Measurements from ENCODE around the gene UQCRH. TPM values are rescaled to one million over a fixed set of nuclear protein-coding genes. Genes with fewer than 3 reads are reported as not detected.

Gene UQCRH
- total and polyA plus RNA-seq, 2 of the 13 experiments (the other 11 are each of a cell fraction or from before 2014, with no cell fraction given): 548 to 556 TPM

DNA sequence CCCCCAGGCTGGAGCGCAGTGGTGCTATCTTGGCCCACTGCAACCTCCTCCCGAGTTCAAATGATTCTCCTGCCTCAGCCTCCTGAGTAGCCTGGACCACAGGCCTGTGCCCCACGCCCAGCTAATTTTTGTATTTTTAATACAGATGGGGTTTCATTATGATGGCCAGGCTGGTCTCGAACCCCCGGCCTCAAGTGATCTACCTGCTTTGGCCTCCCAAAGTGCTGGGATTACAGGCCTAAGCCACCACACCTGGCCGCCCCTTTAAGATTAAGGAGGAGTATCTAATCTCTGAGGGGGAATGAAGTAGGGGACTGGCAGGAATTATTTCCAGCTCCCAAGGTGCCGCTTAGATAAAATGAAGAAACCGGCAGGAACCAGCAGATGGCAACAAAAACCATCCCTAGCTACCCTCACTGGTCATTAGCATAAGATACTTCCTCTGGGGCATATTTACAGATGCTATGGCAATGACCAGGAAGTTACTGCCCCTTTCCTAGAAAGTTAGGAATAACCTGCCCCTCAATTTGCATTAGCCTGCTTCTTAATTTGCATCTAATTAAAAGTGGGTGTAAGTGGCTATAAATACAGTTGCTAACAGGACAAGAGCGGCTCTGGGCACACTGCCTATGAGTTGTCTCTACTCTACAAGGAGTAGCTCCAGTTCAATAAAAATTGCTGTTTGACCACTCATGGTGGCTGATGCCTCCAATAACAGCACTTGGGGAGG lies 30.0 kb downstream of the UQCRH start:
- peak; percentile 63 for DNase-seq (ENCODE audit: low spot score)
- in situ Hi-C loops (cut with HindIII; ENCODE audit: extremely low pct_ligation_motif_present, low pct_unique_long_range_greater_than_20kb): no loop called here
- TF ChIP-seq MATR3 (CRISPR knock-in tag; IDR thresholded peaks at IDR 0.05): no peak
- no peak for TF ChIP-seq ZNF562 (CRISPR knock-in tag; IDR thresholded peaks at IDR 0.05; ENCODE audit: borderline replicate concordance)
- TF ChIP-seq ZFP82 (CRISPR knock-in tag; IDR thresholded peaks at IDR 0.05; ENCODE audit: borderline replicate concordance): no peak
- TF ChIP-seq BCL6 (CRISPR knock-in tag; IDR thresholded peaks at IDR 0.05): peak; percentile 98
- TF ChIP-seq, protein P1, sequence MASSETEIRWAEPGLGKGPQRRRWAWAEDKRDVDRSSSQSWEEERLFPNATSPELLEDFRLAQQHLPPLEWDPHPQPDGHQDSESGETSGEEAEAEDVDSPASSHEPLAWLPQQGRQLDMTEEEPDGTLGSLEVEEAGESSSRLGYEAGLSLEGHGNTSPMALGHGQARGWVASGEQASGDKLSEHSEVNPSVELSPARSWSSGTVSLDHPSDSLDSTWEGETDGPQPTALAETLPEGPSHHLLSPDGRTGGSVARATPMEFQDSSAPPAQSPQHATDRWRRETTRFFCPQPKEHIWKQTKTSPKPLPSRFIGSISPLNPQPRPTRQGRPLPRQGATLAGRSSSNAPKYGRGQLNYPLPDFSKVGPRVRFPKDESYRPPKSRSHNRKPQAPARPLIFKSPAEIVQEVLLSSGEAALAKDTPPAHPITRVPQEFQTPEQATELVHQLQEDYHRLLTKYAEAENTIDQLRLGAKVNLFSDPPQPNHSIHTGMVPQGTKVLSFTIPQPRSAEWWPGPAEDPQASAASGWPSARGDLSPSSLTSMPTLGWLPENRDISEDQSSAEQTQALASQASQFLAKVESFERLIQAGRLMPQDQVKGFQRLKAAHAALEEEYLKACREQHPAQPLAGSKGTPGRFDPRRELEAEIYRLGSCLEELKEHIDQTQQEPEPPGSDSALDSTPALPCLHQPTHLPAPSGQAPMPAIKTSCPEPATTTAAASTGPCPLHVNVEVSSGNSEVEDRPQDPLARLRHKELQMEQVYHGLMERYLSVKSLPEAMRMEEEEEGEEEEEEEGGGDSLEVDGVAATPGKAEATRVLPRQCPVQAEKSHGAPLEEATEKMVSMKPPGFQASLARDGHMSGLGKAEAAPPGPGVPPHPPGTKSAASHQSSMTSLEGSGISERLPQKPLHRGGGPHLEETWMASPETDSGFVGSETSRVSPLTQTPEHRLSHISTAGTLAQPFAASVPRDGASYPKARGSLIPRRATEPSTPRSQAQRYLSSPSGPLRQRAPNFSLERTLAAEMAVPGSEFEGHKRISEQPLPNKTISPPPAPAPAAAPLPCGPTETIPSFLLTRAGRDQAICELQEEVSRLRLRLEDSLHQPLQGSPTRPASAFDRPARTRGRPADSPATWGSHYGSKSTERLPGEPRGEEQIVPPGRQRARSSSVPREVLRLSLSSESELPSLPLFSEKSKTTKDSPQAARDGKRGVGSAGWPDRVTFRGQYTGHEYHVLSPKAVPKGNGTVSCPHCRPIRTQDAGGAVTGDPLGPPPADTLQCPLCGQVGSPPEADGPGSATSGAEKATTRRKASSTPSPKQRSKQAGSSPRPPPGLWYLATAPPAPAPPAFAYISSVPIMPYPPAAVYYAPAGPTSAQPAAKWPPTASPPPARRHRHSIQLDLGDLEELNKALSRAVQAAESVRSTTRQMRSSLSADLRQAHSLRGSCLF (CRISPR knock-in tag; IDR thresholded peaks at IDR 0.05; ENCODE audit: borderline replicate concordance): no peak
- TF ChIP-seq FOXA3 (CRISPR knock-in tag; IDR thresholded peaks at IDR 0.05): peak; percentile 72
- TF ChIP-seq, protein P2, sequence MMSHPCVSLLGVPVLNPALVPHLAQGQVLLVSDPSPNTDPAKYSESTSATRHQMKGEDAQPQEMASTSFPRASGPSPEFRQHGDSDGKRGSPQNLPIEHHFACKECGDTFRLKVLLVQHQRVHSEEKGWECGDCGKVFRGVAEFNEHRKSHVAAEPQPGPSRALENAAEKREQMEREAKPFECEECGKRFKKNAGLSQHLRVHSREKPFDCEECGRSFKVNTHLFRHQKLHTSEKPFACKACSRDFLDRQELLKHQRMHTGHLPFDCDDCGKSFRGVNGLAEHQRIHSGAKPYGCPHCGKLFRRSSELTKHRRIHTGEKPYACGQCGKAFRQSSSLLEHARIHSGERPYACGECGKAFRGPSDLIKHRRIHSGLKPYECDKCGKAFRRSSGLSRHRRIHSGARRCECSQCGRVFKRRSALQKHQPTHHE (CRISPR knock-in tag; IDR thresholded peaks at IDR 0.05; ENCODE audit: borderline replicate concordance): no peak
- TF ChIP-seq HES4 (CRISPR knock-in tag; IDR thresholded peaks at IDR 0.05; ENCODE audit: borderline replicate concordance): no peak
- no peak for TF ChIP-seq EEA1 (CRISPR knock-in tag; IDR thresholded peaks at IDR 0.05; ENCODE audit: borderline replicate concordance)
- TF ChIP-seq AKAP8 (CRISPR knock-in tag; IDR thresholded peaks at IDR 0.05): no peak
- no peak for TF ChIP-seq SYNCRIP (IDR thresholded peaks at IDR 0.05; ENCODE audit: insufficient read depth, low read depth, low read length)
- TF ChIP-seq, protein P3, sequence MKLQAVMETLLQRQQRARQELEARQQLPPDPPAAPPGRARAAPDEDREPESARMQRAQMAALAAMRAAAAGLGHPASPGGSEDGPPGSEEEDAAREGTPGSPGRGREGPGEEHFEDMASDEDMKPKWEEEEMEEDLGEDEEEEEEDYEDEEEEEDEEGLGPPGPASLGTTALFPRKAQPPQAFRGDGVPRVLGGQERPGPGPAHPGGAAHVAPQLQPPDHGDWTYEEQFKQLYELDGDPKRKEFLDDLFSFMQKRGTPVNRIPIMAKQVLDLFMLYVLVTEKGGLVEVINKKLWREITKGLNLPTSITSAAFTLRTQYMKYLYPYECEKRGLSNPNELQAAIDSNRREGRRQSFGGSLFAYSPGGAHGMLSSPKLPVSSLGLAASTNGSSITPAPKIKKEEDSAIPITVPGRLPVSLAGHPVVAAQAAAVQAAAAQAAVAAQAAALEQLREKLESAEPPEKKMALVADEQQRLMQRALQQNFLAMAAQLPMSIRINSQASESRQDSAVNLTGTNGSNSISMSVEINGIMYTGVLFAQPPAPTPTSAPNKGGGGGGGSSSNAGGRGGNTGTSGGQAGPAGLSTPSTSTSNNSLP (IDR thresholded peaks at IDR 0.05; ENCODE audit: low read depth, low read length): 0 out of 2 replicates have a peak, but pooled peaks have one; percentile 10
- no peak for TF ChIP-seq SMYD3 (CRISPR knock-in tag; IDR thresholded peaks at IDR 0.05)

More for the DNA sequence above, 30.0 kb downstream of the UQCRH start:
- Histone ChIP-seq H3K36me3 (replicated peaks in 1 of 2; ENCODE audit: control insufficient read depth in 1 of 2, insufficient read depth in 2 of 2, low read length in 2 of 2) (no peaks in the 10 kb centered on the region), H3K9ac (ENCODE audit: insufficient read depth, low read depth, low read length) (no peak overlapping the region), H4K20me1 (ENCODE audit: insufficient read depth, low read length) (no peaks in the 10 kb centered on the region), H3K27ac (ENCODE audit: extremely low read length, insufficient read depth, low read length) (no peak overlapping the region), H3K79me2 (ENCODE audit: insufficient read depth, low read length) (no peaks in the 10 kb centered on the region), H3K4me1 (ENCODE audit: insufficient read depth, low read length) (peaks cover 13% of the 10 kb centered on the region), H3K9me3 (ENCODE audit: low read length) (no peaks in the 10 kb centered on the region), H3K4me3 (replicated peaks in 1 of 3; ENCODE audit: insufficient read depth in 1 of 3, low read depth in 2 of 3, low read length in 3 of 3) (no peak overlapping the region), H3K4me2 (ENCODE audit: low read depth, low read length) (0 out of 2 replicates have a peak overlapping the region, but pooled peaks have one; percentile 32), H3K27me3 (ENCODE audit: control insufficient read depth in 1 of 2, insufficient read depth in 2 of 2, low read length in 2 of 2) (no peaks in the 10 kb centered on the region), H2AFZ (ENCODE audit: low read length) (no peak overlapping the region)
- 43% methylated on average over 9 of the region's 9 CpGs for WGBS (ENCODE audit: low lambda C conversion rate)
- ATAC-seq: peak; percentile 97
- CTCF ChIA-PET (ENCODE audit: low intra/inter-chr PET ratio, low total read pairs): interaction anchor here (3.2 kb wide), 1 partner anchor 14 kb away, joined by 47 read pairs; no protein-coding TSS in a partner anchor
- BruUV-seq (replicated peaks): no TSS peak
- intact Hi-C loops (cut with micrococcal nuclease; ENCODE audit: unreplicated experiment): loop anchor here (1.0 kb wide), 1 partner anchor 15 kb away; no protein-coding TSS in a partner anchor
- FAIRE-seq: peak; percentile 90
- POLR2A ChIA-PET: interaction anchor here (1.4 to 1.8 kb wide), 2 partner anchors 14 to 30 kb away, joined by 8 to 10 read pairs; partner anchors contain the start of genes LRRC41 and UQCRH

Data from HepG2 (cell line).